A549 (cell line): ENCODE results near the gene MYO1B.

Experiments
- BHLHE40 ChIP-seq: IDR thresholded peaks from 2 replicates; pipeline ENCODE4 v1.6.1; 2012; ENCODE audit warnings: low read depth, low read length, inconsistent platforms
- CBX2 ChIP-seq: fragments of 200-600 bp; sonication (generic); IDR thresholded peaks from 2 replicates; pipeline ENCODE4 v1.6.1; 2016; ENCODE audit warnings: low read depth, mild to moderate bottlenecking, borderline replicate concordance
- CEBPB ChIP-seq, 2 experiments: fragments of >200 bp in 1 of 2; sonication (Bioruptor Twin) in 1 of 2; formaldehyde crosslinking in 1 of 2; IDR thresholded peaks; 2 replicates each; pipeline ENCODE4 v1.6.1; 2012 to 2016
- CHD2 ChIP-seq: fragments of 150-350 bp; IDR thresholded peaks from 2 replicates; pipeline ENCODE4 v1.6.1; 2014; ENCODE audit warnings: low read length; ENCODE audit not compliant: partially characterized antibody
- CTCF ChIP-seq: fragments of >200 bp; sonication (Bioruptor Twin); formaldehyde crosslinking; IDR thresholded peaks from 3 replicates; pipeline ENCODE4 v1.5.1; 2016
- ELK1 ChIP-seq: fragments of 150-350 bp; IDR thresholded peaks from 2 replicates; pipeline ENCODE4 v1.6.1; 2014; ENCODE audit warnings: low read depth, mild to moderate bottlenecking, low read length
- EP300 ChIP-seq, 2 experiments: fragments of >200 bp; sonication (Bioruptor Twin); formaldehyde crosslinking; IDR thresholded peaks; 2 replicates in 1 of 2; 3 replicates in 1 of 2; pipeline ENCODE4 v1.6.1; 2016 to 2017
- ESRRA ChIP-seq: fragments of 150-350 bp; IDR thresholded peaks from 2 replicates; pipeline ENCODE4 v1.6.1; 2014; ENCODE audit warnings: mild to moderate bottlenecking, low read length, borderline replicate concordance
- JUNB ChIP-seq: fragments of >200 bp; sonication (Bioruptor Twin); formaldehyde crosslinking; IDR thresholded peaks from 2 replicates; pipeline ENCODE4 v1.6.1; 2016
- NPAS2 ChIP-seq: fragments of 250-450 bp; sonication (Bioruptor Pico); IDR thresholded peaks from 2 replicates; pipeline ENCODE4 v1.8.0; 2022; ENCODE audit warnings: mild to moderate bottlenecking, moderate library complexity, borderline replicate concordance
- POLR2A ChIP-seq: IDR thresholded peaks from 2 replicates; pipeline ENCODE4 v1.6.1; 2012; ENCODE audit warnings: mild to moderate bottlenecking, low read length
- SMC3 ChIP-seq: fragments of >200 bp; sonication (Bioruptor Twin); formaldehyde crosslinking; IDR thresholded peaks from 3 replicates; pipeline ENCODE4 v1.6.1; 2018; ENCODE audit warnings: inconsistent platforms
- USF2 ChIP-seq: fragments of 450-650 bp; IDR thresholded peaks from 2 replicates; pipeline ENCODE4 v1.6.1; 2014; ENCODE audit warnings: antibody characterized with exemption

DNA sequence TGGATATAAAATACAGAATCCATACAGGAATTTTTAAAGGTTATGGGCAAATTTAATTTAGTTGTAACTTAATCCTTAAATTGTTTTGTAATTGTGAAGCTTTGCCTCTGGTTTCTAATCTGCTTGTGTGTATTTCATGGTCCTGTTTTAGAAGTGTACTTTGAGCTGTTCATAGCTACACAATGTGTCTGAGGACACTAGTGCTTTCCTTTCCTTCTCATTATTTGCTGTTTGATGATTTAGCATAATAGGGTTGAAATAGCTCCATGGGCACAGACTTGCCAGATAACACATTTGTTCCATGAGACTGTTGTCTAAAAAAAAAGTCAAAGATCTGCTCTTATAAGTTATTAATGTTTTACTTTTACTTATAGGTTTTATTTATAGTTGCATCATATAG, 134.2 kb downstream of the MYO1B start:
- TF ChIP-seq SMC3 = no peak
- no peak for TF ChIP-seq USF2
- TF ChIP-seq CTCF = no peak
- TF ChIP-seq NPAS2 (CRISPR knock-in tag) = no peak
- TF ChIP-seq CBX2 = no peak
- no peak for TF ChIP-seq ELK1
- no peak for TF ChIP-seq POLR2A
- TF ChIP-seq JUNB = no peak
- no peak for TF ChIP-seq EP300 (IDR thresholded peaks at IDR 0.05)
- no peak for TF ChIP-seq ESRRA
- TF ChIP-seq BHLHE40 = no peak
- no peak for TF ChIP-seq CEBPB (IDR thresholded peaks at IDR 0.05)
- TF ChIP-seq CHD2 = no peak
